ENCODE measurements around the gene C2orf66.

DNA sequence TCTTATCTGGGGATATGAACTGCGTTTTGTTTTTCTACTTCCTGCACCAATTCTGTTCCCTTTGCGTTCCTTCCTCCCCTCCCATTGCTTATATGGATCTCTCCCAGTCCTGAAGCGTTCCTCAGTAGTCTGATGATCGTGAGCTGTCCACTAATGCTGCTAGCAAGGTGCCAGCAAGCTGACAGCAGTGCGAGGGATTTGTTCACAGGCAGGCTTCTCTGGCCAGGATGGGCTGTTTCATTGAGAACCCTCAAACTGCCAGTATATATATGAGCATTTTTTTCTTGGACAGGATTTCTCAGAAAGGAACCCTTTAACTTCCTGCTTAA is 49.8 kb downstream of the C2orf66 start:
- TF ChIP-seq, protein P1, sequence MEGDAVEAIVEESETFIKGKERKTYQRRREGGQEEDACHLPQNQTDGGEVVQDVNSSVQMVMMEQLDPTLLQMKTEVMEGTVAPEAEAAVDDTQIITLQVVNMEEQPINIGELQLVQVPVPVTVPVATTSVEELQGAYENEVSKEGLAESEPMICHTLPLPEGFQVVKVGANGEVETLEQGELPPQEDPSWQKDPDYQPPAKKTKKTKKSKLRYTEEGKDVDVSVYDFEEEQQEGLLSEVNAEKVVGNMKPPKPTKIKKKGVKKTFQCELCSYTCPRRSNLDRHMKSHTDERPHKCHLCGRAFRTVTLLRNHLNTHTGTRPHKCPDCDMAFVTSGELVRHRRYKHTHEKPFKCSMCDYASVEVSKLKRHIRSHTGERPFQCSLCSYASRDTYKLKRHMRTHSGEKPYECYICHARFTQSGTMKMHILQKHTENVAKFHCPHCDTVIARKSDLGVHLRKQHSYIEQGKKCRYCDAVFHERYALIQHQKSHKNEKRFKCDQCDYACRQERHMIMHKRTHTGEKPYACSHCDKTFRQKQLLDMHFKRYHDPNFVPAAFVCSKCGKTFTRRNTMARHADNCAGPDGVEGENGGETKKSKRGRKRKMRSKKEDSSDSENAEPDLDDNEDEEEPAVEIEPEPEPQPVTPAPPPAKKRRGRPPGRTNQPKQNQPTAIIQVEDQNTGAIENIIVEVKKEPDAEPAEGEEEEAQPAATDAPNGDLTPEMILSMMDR (IDR thresholded peaks at IDR 0.05): no peak
- TF ChIP-seq POLR2A (IDR thresholded peaks at IDR 0.05): no peak
